HG02678 (cell line): ENCODE measurements around the gene ZFYVE28.

ENCODE experiments used
- ATAC-seq: cut with Tn5 transposase; IDR thresholded peaks from one replicate; pipeline ENCODE4 v1.9.1; 2021; ENCODE audit warnings: mild to moderate bottlenecking, moderate library complexity; ENCODE audit not compliant: unreplicated experiment

Gene ZFYVE28

DNA sequence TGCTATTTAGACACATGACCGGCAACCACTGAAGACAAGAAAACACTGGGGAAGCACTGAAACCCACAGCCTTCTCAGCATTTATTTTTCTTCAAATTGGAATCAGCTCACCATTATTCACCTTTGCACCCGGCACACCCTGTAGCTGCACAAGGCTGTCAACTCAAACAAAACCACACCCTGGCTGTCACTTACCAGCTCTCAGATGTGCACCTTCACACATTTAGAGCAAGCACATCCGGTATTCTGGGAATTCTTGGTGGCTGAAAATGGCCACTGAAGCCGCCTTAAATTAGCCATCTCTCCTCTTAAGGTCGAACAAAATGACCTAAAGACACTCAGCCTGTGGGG is 5.9 kb downstream of the ZFYVE28 start:
- peak; percentile 32 for ATAC-seq

DNA sequence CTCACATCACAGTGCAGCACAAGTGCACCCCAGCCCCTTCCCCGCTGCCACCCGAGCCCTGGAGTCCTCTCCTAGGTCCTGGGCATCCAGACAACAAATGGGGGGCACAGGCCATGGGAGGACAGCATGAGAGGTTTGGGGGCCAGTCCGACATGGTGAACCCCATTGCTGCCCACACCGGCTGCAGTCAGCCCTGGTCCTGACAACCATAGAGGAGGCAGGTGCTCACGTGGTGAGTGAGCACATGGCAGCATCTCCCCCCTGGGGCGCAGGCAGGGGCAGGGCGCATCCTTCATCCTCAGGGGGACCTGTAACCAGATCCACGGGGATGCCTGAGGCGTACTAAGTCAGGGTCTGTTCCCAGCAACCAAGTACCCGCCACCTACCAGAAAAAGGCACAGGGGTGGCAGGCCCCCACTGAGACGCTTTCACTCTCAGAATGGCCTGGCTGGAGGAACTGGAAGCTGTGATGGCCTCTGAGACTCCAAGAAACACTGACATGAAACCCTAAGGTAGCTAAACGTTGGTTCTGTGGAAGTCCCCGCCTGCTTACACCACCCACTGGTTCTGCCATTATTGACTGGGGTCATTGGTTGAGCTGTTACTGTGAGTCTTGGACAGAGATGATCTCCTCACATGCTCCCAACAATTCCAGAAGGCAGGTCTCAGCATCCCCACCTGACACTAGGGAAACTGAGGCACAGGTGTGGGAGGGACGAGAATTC is 6.5 kb downstream of the ZFYVE28 start:
- ATAC-seq, result peak; percentile 38

DNA sequence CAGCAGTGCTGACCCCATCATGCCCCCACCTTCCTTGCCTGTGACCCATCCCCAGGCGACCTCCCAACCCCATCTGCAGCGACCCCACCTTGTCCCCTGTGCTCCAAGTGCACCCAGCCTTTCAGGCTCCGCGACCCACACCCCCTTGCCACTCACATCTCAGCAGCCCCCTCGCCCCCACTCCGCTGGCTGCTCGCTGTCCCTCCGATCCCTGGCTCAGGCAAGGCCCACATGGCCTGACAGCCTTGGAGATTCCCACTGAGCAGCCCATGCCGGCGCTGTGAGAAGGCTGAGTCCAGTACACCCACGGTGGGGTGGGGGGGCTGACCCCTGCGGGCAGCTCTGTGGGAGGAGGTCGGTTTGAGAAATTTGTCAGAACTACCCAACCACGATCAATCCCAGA is 9.1 kb downstream of the ZFYVE28 start:
- no peak for ATAC-seq

DNA sequence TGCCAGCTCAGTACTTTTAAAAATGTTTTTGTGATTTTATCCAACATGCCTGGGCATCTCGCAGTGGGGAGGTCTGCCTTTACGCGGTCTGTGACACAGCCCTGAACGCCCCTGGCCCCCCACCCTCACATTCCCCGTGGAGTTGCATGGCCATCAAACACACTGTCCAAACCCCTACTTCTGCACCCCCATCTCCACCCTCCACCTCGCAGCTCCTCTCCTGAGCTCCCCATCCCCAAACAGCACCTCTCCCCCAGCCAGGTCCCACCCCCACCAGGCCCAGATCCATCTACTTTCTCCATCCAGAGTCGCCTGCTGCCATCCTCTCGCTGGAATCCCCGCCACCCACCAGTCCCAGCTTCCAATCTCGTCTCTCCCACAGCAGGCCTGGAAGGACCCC is 9.5 kb downstream of the ZFYVE28 start:
- no peak for ATAC-seq

DNA sequence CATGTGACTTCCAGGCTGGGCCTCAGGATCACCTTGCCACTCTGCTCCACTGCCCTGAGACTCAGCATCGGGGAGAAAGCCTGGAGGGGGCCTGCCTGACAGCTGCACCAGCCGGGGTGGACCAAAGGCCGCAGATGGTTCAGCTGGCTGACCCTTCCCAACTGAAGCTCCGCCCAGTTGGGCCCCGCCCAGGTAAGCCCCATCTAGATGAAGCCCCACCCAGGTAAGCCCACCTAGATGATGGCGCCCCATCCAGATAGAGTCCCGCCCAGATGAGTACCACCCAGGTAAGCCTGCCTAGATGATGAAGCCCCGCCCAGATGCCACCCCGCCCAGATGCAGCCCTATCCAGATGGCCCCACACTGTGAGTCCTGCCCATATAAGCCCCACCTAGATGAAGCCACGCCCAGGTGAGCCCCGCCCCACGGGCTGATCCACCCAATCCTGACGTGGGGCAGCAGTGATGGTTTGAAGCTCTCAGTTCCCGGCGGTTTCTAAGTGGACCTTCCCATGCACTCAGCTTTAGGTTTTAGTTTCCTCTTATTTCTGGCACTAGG is 10.0 kb downstream of the ZFYVE28 start:
- ATAC-seq, result no peak

DNA sequence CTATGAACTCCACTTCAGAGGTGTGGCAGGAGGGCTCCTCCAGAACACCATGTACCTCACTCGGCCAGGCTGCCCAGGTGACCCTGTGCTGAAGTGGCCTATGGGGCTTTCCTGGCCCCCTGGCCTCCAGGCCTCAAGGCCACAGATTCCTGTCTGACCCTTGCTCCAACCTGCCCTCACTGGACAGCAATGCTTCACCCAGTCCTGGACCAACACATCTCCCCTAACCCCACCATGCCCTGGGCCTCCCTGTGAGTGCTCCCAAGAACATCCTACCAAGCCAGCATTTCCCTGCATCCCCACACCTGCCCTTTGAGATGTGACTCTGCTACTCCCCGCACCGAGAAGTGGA is 10.5 kb downstream of the ZFYVE28 start:
- ATAC-seq, result no peak

DNA sequence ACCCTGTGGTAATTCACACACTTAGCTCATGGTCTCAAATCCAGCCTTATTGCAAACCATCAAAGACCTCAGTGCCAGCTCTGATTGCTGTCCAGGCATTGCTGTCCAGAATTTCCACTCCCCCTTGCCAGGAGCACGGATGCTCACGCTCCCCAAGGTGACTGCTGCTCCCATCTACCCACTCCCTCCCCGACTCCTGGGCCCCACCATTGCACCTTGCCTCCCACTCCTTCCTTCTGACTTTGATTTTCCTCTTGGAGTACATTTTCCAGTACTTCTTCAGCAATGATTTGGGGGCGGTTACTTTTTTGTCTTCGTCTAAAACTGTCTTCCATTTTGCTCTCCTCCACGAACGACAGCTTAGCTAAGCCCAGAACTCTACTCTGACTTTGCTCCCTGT is 11.5 kb downstream of the ZFYVE28 start:
- ATAC-seq, result no peak

DNA sequence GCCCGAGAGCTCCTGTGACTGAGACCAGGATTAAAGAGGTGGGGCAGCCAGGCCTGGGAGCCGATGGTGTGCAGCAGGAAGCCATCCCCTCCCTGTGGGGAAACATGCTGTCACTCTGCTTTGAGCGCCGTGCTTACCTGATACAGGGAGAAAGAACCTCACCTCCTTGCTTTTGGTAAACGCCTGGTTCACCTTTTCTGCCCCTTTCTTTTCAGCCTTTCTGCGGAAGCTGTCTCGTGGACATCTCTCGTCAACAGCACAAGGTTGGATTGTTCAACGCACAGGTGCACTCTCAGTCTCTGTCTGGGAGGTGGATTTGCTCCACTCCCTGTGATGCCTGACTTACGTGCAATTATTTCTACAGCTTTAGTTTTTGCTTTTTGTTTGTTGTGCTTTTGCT is 12.0 kb downstream of the ZFYVE28 start:
- ATAC-seq, result no peak

DNA sequence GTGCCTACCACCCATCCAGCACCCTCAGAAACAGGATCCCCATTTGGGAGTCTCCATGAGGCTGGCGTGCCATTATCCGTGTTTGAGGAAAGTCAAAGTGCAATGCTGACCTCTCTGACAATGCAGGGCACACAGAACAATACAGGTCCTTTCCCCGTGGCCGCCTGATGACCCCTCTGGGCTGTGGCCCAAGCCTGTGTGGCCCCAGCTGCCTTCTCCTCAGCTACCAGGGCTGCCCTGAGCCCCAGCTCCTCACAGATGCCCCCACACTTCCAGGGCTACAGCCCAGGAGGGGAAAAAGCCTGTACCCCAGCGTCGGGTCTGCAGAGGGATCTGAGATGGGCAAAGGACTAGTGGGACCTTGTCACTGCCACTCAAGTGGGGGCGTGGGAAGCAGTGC is 15.5 kb downstream of the ZFYVE28 start:
- ATAC-seq, result no peak

DNA sequence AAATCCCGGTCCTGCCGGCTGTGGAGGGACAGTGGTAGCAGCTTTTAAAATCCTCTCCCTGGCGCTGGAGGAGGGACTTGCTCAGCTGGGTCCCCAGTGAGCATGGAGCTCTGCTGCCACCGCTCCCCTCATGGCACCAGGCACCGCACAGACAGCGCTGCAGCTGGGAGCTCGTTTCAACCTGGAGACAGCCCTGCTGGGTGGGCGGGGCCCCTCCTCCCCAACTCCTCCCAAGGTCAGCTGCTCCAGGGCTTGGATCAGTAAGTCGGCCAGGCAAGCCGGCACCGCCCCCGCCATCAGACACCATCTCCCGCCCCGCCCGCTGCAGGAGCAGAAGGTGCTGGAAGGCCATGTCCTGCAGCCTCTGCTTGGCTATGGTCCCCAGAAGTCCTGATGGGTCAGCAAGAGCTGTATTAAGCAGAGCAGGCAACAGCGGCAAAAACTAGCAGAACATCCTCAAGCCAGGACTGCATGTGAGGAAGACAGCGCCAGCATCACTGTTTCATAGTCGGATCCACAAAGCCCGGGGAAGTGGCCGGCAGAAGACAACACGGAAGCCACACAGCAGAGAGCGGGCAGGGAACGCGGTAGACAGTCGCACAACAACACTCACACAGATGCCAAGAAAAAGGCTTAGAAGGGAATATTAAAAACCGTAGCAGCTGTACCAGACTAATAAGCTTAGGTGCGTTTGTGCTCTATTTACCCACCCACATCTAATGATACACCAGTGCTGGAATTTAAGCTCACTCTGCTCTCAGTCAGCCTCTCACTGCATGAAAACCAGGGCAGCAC is 16.2 kb downstream of the ZFYVE28 start:
- no peak for ATAC-seq

DNA sequence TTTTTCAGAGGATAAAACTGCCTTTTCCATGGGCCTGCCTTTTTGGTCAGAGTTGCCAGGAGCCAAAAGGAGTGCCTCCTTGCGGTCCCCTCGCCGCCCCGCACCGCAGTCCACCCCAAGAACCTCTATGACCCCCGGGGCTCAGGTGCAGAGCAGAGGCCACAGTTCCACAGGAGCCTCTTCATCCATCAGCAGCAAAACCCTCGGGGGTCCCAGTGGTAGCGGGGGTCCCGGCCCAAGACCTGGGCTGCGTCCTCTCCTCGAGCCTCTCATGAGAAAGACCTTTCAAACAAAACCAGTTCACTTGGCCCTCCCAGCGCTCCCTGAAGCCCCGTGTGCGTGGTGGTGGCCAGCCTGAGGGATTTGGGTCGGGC is 16.8 kb downstream of the ZFYVE28 start:
- no peak for ATAC-seq

DNA sequence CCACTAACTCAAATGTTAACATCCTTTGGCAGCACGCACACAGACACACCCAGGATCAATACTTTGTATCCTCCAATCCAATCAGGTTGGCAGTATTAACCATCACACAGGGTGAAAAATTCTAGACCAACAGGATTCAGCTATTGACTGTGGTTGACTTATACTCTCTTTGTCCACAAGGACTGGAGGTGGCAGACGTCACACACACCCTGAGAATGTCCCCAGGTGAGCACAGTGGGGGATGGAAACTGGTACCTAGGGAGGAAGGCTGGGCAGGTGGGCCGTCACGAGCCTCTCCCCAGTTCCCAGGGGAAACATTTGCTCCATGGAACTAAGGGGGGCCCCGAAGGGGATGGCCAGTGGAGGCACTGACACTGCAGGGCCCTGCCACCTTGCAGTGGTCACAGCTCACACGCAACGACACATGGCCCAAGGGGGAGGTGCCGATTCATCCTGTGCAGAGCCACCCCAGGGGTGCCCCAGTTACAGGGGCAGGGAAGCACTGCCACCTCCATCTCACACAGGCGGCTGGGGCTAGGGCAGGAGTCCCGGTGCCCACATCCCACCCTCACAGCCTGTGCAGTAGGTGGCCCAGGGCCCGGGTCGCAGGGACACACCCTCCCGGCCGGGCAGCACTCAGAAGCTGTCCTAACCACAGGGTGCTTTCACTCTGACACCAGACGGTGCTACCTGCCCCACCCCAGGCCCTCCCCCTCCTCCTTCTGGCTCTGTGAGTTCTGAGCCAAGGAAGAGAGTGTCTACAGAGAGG is 17.4 kb downstream of the ZFYVE28 start:
- ATAC-seq, result no peak

DNA sequence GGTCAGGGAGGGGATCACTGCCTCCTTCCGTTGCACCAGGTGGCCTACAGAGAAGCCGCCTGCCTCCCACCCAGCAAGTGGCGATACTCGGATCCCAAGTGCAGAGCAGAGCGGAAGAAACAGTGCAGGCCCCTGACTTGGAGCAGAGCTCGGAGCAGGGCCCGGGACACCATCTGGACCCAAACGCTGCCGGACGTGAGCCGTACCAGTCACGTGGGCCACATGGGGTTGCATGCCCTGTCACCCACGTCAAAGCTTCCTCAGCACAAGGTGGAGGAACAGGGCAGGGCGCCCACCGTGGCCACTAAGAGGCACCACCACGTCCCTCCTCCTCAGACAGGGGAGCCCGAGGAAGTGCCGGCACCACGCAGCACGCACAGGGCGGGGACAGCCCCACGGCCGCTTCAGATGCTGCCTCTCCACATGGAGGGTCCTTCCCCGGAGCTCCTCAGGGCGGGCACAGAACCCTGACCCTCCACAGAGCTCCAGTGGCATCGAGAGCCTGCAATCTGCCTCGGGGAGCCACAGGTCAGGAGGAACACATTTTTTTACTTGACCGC is 18.7 kb downstream of the ZFYVE28 start:
- ATAC-seq, result no peak

DNA sequence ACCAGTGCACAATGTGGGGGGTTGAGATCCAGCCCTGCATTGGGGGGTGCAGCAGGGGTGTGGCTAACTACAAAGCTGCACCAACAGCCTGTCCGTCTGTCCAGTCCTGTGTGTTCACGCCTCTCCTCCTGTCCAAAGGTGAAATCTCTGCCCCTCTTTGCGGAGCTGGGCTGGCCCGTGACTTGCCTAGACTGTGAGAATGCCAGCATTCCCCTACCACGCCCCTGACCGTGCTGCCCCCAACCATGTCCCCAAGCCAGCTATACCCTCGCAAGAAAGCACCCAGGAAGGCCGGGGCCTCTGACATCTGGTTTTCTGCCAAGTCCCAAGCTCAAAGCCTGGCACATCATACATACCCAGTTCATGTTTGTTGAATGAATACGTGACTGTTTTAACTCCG is 19.2 kb downstream of the ZFYVE28 start:
- no peak for ATAC-seq

DNA sequence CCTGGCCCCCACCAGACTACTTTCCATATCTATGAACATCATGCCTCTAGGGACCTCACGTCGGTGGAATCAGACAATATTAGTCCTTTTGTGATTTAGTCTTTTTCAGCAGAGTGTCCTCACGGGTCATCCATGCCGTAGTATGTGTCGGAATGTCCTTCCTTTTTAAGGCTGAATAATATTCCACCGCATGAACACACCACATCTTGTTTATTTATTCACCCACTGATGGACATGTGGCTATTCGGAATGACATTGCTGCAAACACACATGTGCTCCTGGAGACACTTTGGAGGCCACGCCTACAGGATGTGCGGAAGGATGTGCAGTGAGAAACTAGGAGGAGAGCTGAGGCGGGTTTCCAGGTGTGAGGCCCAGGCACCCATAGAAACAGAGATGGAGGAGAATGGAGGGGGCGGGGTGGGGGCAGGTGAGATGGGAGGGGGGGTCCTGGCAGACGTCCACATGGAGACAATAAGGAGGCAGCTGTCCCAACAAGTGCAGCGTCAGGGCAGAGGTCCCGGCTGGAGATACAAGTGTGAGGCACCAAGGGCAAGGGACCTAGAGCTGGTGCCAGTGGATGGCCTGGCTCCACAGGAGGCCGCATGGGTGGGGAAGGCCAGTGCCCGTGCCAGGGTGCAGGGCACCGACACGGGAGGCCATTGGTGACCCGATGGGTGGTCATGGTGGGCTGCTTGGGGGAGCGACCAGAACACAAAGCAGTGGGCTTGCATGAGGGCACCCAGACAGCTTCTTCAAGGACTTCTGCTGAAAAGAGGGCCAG is 20.7 kb downstream of the ZFYVE28 start:
- ATAC-seq, result no peak

DNA sequence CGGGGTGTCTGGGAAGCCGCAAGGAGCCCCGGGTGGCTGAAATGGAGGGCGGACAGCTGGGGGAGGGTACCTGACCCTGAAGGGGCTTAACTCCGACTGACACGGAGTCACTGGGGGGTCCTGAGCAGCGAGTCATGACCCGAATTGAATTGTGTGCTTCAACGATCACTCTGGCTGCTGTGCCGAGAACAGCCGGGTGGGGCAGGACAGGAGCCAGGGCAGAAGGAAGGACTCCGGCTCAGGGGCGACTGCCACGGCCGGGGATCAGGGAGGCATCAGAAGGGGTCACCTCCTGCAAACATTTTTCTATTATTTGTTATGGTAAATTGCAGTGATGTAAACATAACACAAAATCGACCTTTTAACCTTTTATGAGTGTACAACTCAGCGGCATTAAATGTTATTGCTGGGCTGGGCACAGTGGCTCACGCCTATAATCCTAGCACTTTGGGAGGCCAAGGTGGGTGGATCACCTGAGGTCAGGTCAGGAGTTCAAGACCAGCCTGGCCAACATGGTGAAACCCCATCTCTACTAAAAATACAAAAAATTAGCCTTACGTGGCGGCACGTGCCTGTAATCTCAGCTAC is 21.6 kb downstream of the ZFYVE28 start:
- no peak for ATAC-seq

DNA sequence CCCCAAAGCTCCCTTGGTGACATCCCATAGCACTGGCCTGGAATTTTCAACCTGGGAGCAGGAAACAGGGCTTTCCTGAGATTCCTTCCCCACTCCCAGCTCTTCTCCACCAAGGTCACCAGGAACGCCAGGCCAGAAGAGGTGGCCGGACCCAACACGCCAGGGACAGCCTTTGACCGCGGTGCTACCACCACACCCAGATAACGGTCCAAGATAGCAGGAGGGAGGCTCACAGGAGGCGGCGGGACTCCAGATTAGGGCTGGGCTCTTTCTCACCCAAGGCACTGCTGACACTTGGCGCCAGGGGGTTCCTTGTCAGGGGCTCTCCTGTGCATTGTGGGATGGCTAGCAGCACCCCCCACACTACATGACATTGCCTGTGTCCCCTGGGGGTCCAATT is 22.9 kb downstream of the ZFYVE28 start:
- ATAC-seq, result no peak

DNA sequence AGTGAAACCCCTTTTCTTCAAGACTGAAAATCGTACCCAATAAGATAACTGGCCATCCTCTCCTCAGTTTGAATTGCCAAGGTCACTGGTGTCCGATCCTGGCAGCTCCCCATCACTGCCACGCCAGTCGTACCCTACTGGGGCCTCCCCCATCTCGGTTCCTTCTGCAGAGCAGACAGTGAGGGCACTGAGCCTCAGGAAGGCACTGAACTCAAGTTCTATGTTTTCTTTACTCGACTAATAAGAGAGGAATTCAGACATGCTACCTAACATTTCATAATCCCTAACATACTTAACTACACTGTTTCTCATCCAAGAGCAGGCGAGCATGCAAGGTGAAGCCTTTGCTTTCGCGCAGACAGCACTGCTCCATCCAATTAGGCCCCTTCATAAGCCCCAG is 23.4 kb downstream of the ZFYVE28 start:
- no peak for ATAC-seq

DNA sequence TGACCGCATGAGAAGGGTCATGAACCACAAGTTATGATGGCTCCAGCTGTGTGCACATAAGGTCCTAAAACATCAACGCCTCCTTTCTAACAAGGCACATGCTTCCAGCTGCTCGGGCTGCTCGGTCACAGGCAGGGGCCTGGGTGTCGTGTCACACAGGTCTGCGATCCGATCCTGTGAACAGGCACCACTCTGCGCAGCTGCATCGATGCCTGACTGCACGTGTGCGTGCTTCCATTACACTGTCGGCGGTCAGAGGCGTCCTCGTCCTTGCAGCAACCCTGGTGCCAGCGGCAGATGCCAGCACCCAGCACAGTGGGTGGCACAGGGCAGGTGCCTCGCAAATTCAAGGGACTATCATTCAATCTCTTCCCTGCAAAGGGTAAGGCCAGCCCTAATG is 23.9 kb downstream of the ZFYVE28 start:
- ATAC-seq, result no peak
